Small intestine (tissue), 7 donors: Measurements from ENCODE around the gene AUTS2. TPM values are rescaled to one million over a fixed set of nuclear protein-coding genes. Genes with fewer than 3 reads are reported as not detected.

ENCODE experiments used
- DNase-seq, 2 donors: peaks; one replicate each; pipeline versions ENCODE4 v3.0.0 to v3.0.0-alpha.2; 2013
- FAIRE-seq: peaks from 2 replicates; lab custom pipeline; 2012; peaks lifted over from hg19 to GRCh38; lab: Jason Lieb, UNC
- H3K27ac ChIP-seq, 3 donors: one replicate each; pipeline ENCODE4 v1.5.1; 2013; ENCODE audit warnings: low read length in 2 of 3, mild to moderate bottlenecking in 2 of 3, control low read depth in 1 of 3, inconsistent platforms in 1 of 3, low read depth in 1 of 3, moderate library complexity in 1 of 3
- H3K27me3 ChIP-seq, 3 donors: one replicate each; pipeline ENCODE4 v1.6.1; 2013; ENCODE audit warnings: low read length in 3 of 3, inconsistent platforms in 1 of 3; ENCODE audit not compliant: control insufficient read depth in 3 of 3, insufficient read depth in 3 of 3
- H3K36me3 ChIP-seq, 3 donors: one replicate each; pipeline ENCODE4 v1.6.1; 2013; ENCODE audit warnings: low read length in 3 of 3, inconsistent platforms in 1 of 3, low read depth in 1 of 3, mild to moderate bottlenecking in 1 of 3, moderate library complexity in 1 of 3; ENCODE audit not compliant: control insufficient read depth in 3 of 3, insufficient read depth in 2 of 3
- H3K4me1 ChIP-seq, 3 donors: one replicate each; pipeline ENCODE4 v1.6.1; 2013; ENCODE audit warnings: low read length in 2 of 3, inconsistent platforms in 1 of 3, low read depth in 1 of 3, mild to moderate bottlenecking in 1 of 3, moderate library complexity in 1 of 3; ENCODE audit not compliant: control insufficient read depth in 3 of 3, insufficient read depth in 2 of 3
- H3K4me3 ChIP-seq, 3 donors: one replicate each; pipeline ENCODE4 v1.5.1; 2013; ENCODE audit warnings: low read length in 3 of 3, control low read depth in 1 of 3, inconsistent platforms in 1 of 3, low read depth in 1 of 3, mild to moderate bottlenecking in 1 of 3, moderate library complexity in 1 of 3
- H3K9me3 ChIP-seq, 2 donors: one replicate each; pipeline ENCODE4 v1.6.1; 2013; ENCODE audit warnings: low read depth in 1 of 2, low read length in 1 of 2; ENCODE audit not compliant: control insufficient read depth in 2 of 2, insufficient read depth in 1 of 2
- WGBS, 3 donors: extraction: QIAGEN DNeasy Blood & Tissue Kit; methylation state at CpG; one replicate each; pipeline ENCODE4 v1.1.7; 2013; 5-methylcytosine and 5-hydroxymethylcytosine counted together
- polyA plus RNA-seq, 4 donors: library from polyadenylated mRNA; stranded (reverse) in 3 of 4; unstranded in 1 of 4; fragments of 200-250 nt in 3 of 4; fragments of 120-200 nt in 1 of 4; gene quantifications; one replicate each; pipeline versions ENCODE4 v1.2.1 to v1.2.3, GENCODE V29; 2013
- donor health status: healthy with polysubstance abuse.
- donor health status: control.
- donor health status: control.
- donor health status: Bipolar disorder and iron deficiency.
- donor health status: healthy.

Gene AUTS2
- polyA plus RNA-seq, 4 donors: 4.9 to 43.5 (median 13.6) TPM

GRCh38 chr7:69753981-69754380 is 155.7 kb downstream of the AUTS2 start:
- Histone ChIP-seq H3K27ac (no peak overlapping the region), H3K4me3 (no peak overlapping the region), H3K9me3 (no peaks in the 10 kb centered on the region), H3K4me1 (no peaks in the 10 kb centered on the region), H3K36me3 (no peaks in the 10 kb centered on the region), H3K27me3 (no peaks in the 10 kb centered on the region)
- DNase-seq (no peak), FAIRE-seq (no peak)
- 38 to 85% (median 67%) methylated on average over 2 of the region's 2 CpGs for WGBS, 3 donors

- Histone ChIP-seq H3K27me3 (no peaks in the 10 kb centered on the region), H3K27ac (no peak overlapping the region), H3K9me3 (no peaks in the 10 kb centered on the region), H3K4me1 (no peaks in the 10 kb centered on the region), H3K36me3 (no peaks in the 10 kb centered on the region), H3K4me3 (no peak overlapping the region)
- WGBS, 3 donors: 77 to 79% (median 78%) methylated on average over 3 of the region's 3 CpGs
- DNase-seq (no peak), FAIRE-seq (no peak)
These were observed 156.2 kb downstream of the AUTS2 start for GRCh38 chr7:69754476-69754875.

- FAIRE-seq (no peak), DNase-seq (no peak)
- no peaks in the 10 kb centered on the region for H3K9me3 ChIP-seq
- H3K36me3 ChIP-seq: no peaks in the 10 kb centered on the region
- 93 to 96% (median 96%) methylated on average over 1 of the region's 1 CpG for WGBS, 3 donors
- no peak overlapping the region for H3K27ac ChIP-seq
- no peak overlapping the region for H3K4me3 ChIP-seq
- no peaks in the 10 kb centered on the region for H3K4me1 ChIP-seq
- H3K27me3 ChIP-seq: no peaks in the 10 kb centered on the region
These were observed 158.0 kb downstream of the AUTS2 start for GRCh38 chr7:69756235-69756634.

- Histone ChIP-seq H3K27me3 (no peaks in the 10 kb centered on the region), H3K36me3 (no peaks in the 10 kb centered on the region), H3K4me3 (no peak overlapping the region), H3K27ac (no peak overlapping the region), H3K4me1 (no peaks in the 10 kb centered on the region), H3K9me3 (no peaks in the 10 kb centered on the region)
- FAIRE-seq: no peak
- 68 to 83% (median 77%) methylated on average over 1 of the region's 1 CpG for WGBS, 3 donors
- DNase-seq: no peak
These were observed 159.3 kb downstream of the AUTS2 start for GRCh38 chr7:69757528-69757927.

GRCh38 chr7:69757981-69758430 is 159.7 kb downstream of the AUTS2 start:
- no peaks in the 10 kb centered on the region for H3K4me1 ChIP-seq
- DNase-seq: peak in 1 of 2 donors; percentile 26
- H3K4me3 ChIP-seq: no peak overlapping the region
- H3K27me3 ChIP-seq: no peaks in the 10 kb centered on the region
- no peak overlapping the region for H3K27ac ChIP-seq
- FAIRE-seq: no peak
- H3K9me3 ChIP-seq: no peaks in the 10 kb centered on the region
- no peaks in the 10 kb centered on the region for H3K36me3 ChIP-seq
- WGBS, 3 donors: 8 to 36% (median 18%) methylated on average over 1 of the region's 1 CpG

- Histone ChIP-seq H3K36me3 (no peaks in the 10 kb centered on the region), H3K4me1 (no peaks in the 10 kb centered on the region), H3K27me3 (no peaks in the 10 kb centered on the region), H3K4me3 (no peak overlapping the region), H3K9me3 (no peaks in the 10 kb centered on the region), H3K27ac (no peak overlapping the region)
- no peak for DNase-seq
- FAIRE-seq: no peak
- 75 to 81% (median 77%) methylated on average over 4 of the region's 4 CpGs for WGBS, 3 donors
These were observed 161.1 kb downstream of the AUTS2 start for GRCh38 chr7:69759373-69759772.

GRCh38 chr7:69761290-69761922 is 163.1 kb downstream of the AUTS2 start:
- no peaks in the 10 kb centered on the region for H3K27me3 ChIP-seq
- H3K4me3 ChIP-seq: no peak overlapping the region
- DNase-seq (no peak), FAIRE-seq (no peak)
- no peaks in the 10 kb centered on the region for H3K4me1 ChIP-seq
- no peak overlapping the region for H3K27ac ChIP-seq
- 71 to 78% (median 73%) methylated on average over 5 of the region's 5 CpGs for WGBS, 3 donors
- H3K36me3 ChIP-seq: no peaks in the 10 kb centered on the region
- no peaks in the 10 kb centered on the region for H3K9me3 ChIP-seq

GRCh38 chr7:69762821-69763352 is 164.6 kb downstream of the AUTS2 start:
- H3K27ac ChIP-seq: no peak overlapping the region
- H3K27me3 ChIP-seq: no peaks in the 10 kb centered on the region
- no peaks in the 10 kb centered on the region for H3K4me1 ChIP-seq
- H3K36me3 ChIP-seq: no peaks in the 10 kb centered on the region
- DNase-seq (no peak), FAIRE-seq (no peak)
- H3K9me3 ChIP-seq: no peaks in the 10 kb centered on the region
- no peak overlapping the region for H3K4me3 ChIP-seq
- WGBS, 3 donors: 79 to 86% (median 84%) methylated on average over 3 of the region's 3 CpGs

- no peaks in the 10 kb centered on the region for H3K27me3 ChIP-seq
- H3K36me3 ChIP-seq: no peaks in the 10 kb centered on the region
- H3K9me3 ChIP-seq: no peaks in the 10 kb centered on the region
- no peaks in the 10 kb centered on the region for H3K4me1 ChIP-seq
- no peak overlapping the region for H3K27ac ChIP-seq
- no peak for DNase-seq
- 88 to 93% (median 92%) methylated on average over 3 of the region's 3 CpGs for WGBS, 3 donors
- no peak overlapping the region for H3K4me3 ChIP-seq
- no peak for FAIRE-seq
These were observed 165.2 kb downstream of the AUTS2 start for GRCh38 chr7:69763513-69763912.
